ENCODE results near the gene OPRM1.
"Not testable (repeated sequence)": the region's sequence is repeated elsewhere in the genome, so short reads cannot be mapped to it uniquely, and the experiment has no call there.

Gene OPRM1

DNA sequence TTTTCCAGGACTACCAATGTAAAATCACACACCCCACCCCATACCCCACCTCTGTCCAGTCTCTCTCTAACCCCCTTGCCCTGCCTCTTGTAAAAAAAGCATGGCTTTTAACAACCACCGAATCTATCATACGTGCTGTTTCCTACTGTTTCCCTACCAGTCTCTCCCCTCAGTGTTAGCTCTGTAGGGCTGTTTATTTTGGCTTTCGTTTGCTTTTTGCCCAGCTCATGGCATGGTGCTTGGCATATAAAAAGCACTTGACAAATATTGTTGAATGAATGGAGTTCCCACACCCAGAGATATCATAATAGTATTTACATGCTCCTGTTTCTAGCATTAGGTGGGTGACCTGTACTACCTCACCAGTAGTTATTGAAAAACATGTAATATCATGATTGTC lies 148.2 kb downstream of the OPRM1 start:
- peaks cover 13% of the 10 kb centered on the region for H3K36me3 ChIP-seq
- H3K27ac ChIP-seq: no peak overlapping the region
- no peaks in the 10 kb centered on the region for H3K4me1 ChIP-seq (ENCODE audit: control insufficient read depth in 1 of 2, insufficient read depth in 1 of 2, low read depth in 1 of 2, low read length in 1 of 2)
- TF ChIP-seq CTCF (IDR thresholded peaks at IDR 0.05): no peak
- no peaks in the 10 kb centered on the region for H3K27me3 ChIP-seq
- no peak overlapping the region for H3K4me3 ChIP-seq (ENCODE audit: low read depth in 1 of 2, low read length in 1 of 2)
- H3K9me3 ChIP-seq: no peaks in the 10 kb centered on the region

DNA sequence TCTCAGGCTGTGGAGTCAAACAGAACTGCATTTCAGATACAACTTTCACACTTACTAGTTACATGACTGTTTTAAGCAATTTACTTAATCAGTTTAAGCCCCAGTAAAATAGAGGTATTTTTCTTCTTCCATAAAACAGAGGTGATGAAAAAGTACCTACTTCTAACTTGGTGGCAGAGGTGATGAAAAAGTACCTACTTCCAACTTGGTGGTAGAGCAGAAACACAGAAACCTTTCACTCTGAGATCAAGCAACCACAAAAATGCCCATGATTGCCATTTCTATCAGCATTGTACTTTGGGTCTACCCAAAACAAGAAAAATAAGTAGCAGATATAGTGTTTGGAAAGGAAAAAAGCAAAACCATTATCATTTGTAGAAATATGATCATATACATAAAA lies 148.7 kb downstream of the OPRM1 start:
- H3K4me3 ChIP-seq (ENCODE audit: low read depth in 1 of 2, low read length in 1 of 2): no peak overlapping the region
- H3K27me3 ChIP-seq: no peaks in the 10 kb centered on the region
- no peak overlapping the region for H3K27ac ChIP-seq
- H3K9me3 ChIP-seq: no peaks in the 10 kb centered on the region
- peaks cover 10% of the 10 kb centered on the region for H3K36me3 ChIP-seq
- no peak for TF ChIP-seq CTCF (IDR thresholded peaks at IDR 0.05)
- no peaks in the 10 kb centered on the region for H3K4me1 ChIP-seq (ENCODE audit: control insufficient read depth in 1 of 2, insufficient read depth in 1 of 2, low read depth in 1 of 2, low read length in 1 of 2)

GRCh38 chr6:154196333-154196885 lies 157.4 kb downstream of the OPRM1 start:
- Histone ChIP-seq H3K36me3 (peaks cover 54% of the 10 kb centered on the region), H3K27me3 (no peaks in the 10 kb centered on the region), H3K9me3 (no peaks in the 10 kb centered on the region), H3K27ac (no peak overlapping the region), H3K4me1 (ENCODE audit: control insufficient read depth in 1 of 2, insufficient read depth in 1 of 2, low read depth in 1 of 2, low read length in 1 of 2) (no peaks in the 10 kb centered on the region), H3K4me3 (ENCODE audit: low read depth in 1 of 2, low read length in 1 of 2) (no peak overlapping the region)
- no peak for TF ChIP-seq CTCF (IDR thresholded peaks at IDR 0.05)

DNA sequence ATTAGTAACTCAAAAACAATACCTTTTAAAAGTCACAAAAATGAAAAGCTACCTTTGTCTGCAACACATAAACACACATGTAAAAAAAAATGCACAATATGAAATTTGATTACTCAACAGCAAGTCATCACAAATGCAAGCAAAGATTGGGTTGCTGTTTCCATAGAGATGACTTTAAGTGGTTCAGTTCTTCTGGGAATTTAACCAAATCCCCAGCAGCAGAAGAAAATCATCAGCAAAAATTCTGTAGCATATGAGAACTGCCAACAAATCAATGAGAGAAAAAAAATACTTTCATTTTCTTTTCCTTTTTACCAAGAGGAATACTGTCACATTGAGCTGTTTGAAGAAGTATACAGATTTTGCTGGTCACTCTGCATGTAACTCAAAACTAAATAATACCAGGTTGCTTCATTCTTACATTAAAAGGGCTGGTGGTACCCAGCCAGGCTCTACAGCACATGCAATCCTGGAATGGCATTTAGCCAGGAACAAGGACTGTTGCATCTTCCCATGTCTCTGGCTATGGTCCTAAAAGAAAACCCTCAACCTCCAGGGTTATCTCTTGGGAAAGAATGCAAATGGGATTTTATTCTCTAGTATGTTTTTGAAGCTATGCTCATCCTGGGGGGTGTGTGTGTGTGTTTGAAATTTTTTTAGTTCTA lies 158.3 kb downstream of the OPRM1 start:
- peaks cover 0 to 6% of the 10 kb centered on the region in 2 experiments for H3K4me1 ChIP-seq (ENCODE audit: control insufficient read depth in 1 of 2, insufficient read depth in 1 of 2, low read depth in 1 of 2, low read length in 1 of 2)
- TF ChIP-seq CTCF (IDR thresholded peaks at IDR 0.05): no peak
- H3K36me3 ChIP-seq: peaks cover 60% of the 10 kb centered on the region
- H3K27me3 ChIP-seq: no peaks in the 10 kb centered on the region
- no peak overlapping the region for H3K27ac ChIP-seq
- no peak overlapping the region for H3K4me3 ChIP-seq (ENCODE audit: low read depth in 1 of 2, low read length in 1 of 2)
- no peaks in the 10 kb centered on the region for H3K9me3 ChIP-seq

DNA sequence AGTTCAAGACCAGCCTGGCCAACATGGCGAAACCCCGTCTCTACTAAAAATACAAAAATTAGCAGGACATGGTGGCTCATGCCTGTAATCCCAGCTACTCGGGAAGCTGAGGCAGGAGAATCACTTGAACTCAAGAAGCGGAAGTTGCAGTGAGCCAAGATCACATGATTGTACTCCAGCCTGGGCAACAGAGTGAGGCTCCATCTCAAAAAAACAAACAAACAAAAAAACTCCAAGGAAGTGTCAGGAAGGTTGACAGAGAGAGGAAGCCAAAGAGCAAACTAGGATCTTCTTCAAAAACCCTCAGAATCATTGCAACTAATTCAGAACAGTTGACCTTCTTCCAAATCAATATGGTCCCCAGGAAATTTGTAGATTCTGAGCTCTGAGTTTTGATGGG lies 162.6 kb downstream of the OPRM1 start:
- not testable (repeated sequence) for H3K27me3 ChIP-seq; H3K4me3 ChIP-seq (ENCODE audit: low read depth in 1 of 2, low read length in 1 of 2); H3K9me3 ChIP-seq; H3K4me1 ChIP-seq (ENCODE audit: control insufficient read depth in 1 of 2, insufficient read depth in 1 of 2, low read depth in 1 of 2, low read length in 1 of 2)
- Histone ChIP-seq H3K36me3 (peaks cover 89% of the 10 kb centered on the region), H3K27ac (peak overlapping the region; percentile 56)

DNA sequence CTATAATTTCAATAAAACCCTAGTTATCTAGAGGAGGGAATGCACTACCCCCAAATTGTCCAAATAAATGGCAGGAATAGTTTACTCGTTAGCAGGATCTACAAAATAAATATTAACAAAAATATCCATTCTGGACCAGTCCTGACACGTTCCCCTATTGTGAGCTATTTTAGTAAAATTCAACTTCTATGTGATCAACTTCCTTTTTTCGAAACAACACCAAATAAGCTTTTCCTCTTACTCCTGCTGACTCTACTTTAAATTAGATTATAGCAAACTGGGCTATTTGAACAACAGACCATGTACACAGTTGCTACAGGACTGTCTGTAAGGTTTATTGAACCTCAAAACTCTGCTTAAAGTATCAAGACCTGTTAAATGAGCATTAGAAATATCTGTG lies 163.3 kb downstream of the OPRM1 start:
- no peak overlapping the region for H3K4me3 ChIP-seq (ENCODE audit: low read depth in 1 of 2, low read length in 1 of 2)
- no peaks in the 10 kb centered on the region for H3K9me3 ChIP-seq
- peak overlapping the region; percentile 56 for H3K27ac ChIP-seq
- H3K27me3 ChIP-seq: no peaks in the 10 kb centered on the region
- no peak for TF ChIP-seq CTCF (IDR thresholded peaks at IDR 0.05)
- H3K36me3 ChIP-seq: peaks cover 90% of the 10 kb centered on the region
- peaks cover 0 to 8% of the 10 kb centered on the region in 2 experiments for H3K4me1 ChIP-seq (ENCODE audit: control insufficient read depth in 1 of 2, insufficient read depth in 1 of 2, low read depth in 1 of 2, low read length in 1 of 2)
